Glomerular endothelial cell (primary cell): ENCODE data around the gene SMCO4. TPM values are rescaled to one million over a fixed set of nuclear protein-coding genes. Genes with fewer than 3 reads are reported as not detected.
"Not testable (repeated sequence)": the region's sequence is repeated elsewhere in the genome, so short reads cannot be mapped to it uniquely, and the experiment has no call there.

ENCODE experiments used
- DNase-seq: peaks from one replicate; pipeline ENCODE4 v3.0.0-alpha.2; 2011; ENCODE audit warnings: low read depth, low spot score; ENCODE audit errors: extremely low read depth
- total RNA-seq: library from RNA; depleted of rRNA; stranded (reverse); fragments of >200 nt; gene quantifications from 2 replicates; pipeline ENCODE4 v1.2.3, GENCODE V29; 2015

SMCO4 gene
- total RNA-seq, 1 donor from 2014 or later = 24.0 TPM

DNA sequence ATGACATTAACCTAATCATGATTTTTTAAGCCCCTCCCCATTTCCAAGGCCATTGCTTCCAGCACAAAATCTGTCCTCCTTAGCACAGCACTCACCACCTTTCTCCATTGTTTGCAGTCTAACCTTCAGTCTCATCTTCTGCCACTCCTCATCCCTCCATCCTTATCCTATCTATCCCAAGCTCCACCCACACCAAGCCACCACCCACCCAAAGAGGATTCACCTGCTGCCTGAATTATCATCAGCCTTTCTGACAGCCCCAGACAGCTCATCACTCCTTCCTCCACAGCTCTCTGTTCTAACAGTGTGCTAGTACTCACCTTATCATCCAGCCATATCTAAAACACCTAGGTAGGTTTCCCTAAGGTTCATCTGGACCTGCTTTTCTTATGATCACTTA is 20.7 kb upstream of the SMCO4 start:
- no peak for DNase-seq

DNA sequence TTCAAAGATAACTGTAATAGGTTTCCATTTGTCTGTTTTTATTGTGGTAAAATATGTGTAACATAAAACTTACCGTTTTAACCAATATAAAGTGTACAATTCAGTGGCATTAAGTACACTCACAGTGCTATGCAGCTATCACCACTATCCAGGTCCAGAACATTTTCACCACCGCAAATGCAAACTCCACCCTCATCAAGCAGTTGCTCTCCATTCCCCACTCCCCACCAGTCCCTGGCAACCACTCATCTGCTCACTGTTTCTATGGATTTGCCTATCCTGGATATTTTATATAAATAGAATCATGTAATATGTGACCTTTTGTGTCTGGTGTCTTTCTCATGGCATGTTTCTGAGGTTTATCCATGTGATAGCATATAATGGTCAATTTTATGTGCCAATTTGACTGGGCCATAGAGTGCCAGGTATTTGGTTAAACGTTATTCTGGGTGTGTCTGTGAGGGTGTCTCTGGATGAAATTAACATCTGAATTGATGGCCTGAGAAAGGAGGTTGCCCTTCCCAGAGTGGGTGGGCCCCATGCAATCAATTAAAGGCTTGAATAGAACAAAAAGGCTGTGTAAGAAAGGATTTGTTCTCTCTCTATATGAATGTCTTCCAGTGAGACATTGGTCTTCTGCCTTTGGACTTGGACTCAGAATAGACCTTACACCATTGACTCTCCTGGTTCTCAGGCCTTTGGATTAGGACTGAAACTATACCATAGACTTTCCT is 17.2 kb upstream of the SMCO4 start:
- DNase-seq = no peak

DNA sequence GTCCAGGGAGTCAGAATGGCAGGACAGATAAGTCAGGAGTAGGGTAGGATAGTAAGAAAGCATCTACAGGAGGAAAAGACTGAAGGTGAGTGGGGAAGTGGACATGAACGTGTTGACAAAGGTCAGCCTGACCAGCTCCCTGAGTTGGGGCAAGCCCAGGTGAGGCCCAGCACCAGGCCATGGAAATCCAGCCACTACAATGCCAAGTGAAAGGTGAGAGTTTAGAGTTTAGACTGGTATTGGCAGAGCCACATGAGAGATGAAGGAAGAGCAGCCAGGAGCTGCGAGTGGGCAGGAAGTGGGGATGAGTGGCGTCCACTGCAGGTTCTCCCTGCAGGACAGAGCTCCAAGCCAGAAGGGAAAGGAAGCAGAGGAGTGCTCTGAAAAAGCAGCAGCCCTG is 16.5 kb upstream of the SMCO4 start:
- no peak for DNase-seq

DNA sequence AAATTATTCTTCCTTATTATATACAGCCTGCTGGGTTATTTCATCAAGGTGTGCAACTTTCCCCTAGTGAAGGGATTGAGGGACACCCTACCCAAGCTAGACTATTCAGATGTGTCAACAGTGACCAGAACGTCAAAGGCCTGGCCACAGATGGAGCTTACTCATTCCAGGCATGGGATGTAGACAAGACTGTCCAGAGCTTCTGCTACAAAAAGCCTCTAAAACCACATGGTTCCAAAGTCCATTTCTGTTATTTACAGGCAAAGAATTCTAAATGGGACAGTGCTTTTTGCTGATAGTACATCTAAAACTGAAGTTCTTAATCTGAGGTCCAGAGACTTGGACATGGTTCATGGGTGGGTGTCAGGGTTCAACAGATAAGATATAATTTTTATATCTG is 9.7 kb upstream of the SMCO4 start:
- no peak for DNase-seq

DNA sequence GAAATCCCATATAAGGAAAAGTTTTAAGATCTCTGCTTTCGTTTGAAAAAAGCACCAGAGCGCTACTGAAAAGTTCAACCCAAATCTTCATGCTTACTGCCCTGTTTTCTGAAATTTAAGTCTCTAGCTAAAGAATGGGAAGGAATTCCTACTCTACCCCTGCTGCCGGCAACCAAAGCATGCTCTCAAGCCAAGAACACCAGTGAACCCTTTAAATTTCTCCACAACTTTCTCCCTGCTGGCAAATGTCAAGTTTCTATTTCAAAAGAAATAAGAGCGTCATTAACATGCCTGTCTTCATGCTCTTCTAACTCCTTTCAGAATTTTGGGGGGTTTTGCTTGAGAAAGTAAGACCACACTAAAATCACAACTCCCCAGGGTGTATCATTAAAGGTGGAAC is 6.8 kb upstream of the SMCO4 start:
- DNase-seq = no peak

DNA sequence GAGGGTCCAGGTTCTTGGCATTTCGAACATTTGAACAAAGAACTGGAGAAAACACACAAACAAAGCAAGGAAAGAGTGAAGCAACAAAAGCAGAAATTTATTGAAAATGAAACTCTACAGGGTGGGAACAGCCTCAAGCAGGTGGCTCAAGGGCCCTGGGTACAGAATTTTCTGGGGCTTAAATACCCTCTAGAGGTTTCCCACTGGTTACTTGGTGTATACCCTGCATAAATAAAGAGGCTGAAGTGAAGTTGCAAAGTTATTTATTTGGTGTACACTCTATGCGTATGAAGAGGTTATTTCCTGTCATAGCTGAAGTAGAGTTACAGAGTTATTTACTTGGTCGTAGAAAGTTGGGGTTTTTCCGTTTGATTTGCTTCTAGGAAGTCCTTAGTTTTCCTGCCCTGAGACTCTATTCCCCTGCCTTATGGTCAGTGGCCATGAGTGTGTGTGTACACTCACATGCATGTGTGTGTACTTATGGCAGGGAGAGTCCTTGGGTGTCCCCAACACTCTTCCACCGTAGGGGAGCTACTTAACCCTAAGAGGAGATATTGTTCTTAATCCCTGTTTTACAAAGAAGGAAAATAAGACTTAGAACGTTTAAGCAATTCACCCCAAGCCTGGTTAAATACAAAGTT is 5.6 kb upstream of the SMCO4 start:
- no peak for DNase-seq

DNA sequence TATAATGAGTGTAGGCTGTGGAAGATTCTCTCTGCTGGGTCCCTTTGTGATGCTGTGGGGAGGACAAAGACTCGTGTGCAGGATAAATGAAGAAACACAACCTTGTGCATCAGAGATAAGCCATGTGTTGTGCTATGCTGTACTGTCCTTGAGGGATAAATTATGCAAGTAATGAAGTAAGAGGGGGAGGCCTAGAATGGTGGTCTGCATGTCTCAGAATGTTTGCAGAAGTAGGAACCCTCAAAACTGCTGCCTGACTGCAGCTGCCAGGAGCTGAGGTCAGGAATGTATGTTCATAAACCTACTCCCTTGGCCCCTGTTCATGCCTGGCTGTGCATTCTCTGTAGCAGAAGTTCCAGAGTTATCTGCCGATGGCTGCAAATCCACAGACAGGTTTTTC is 4.6 kb upstream of the SMCO4 start:
- DNase-seq = no peak

DNA sequence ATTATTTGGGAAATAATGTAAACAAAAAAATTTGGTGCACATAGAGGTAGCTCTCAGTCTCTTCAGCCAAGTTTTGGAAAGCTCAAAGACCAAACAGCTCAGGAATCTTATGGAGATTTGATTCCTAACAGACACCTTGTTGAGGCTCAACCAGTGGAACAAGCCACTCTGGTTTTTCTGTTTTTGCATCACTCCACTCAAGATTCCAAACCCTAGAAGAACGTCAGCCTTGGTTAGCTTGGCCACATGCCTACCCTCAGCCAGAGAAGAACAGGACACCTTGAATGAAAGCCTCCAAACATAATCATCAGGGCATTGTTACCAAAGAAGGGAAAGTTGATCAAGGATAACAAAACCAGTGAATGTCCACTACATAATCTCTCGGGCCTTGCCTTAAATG is 3.8 kb upstream of the SMCO4 start:
- no peak for DNase-seq

DNA sequence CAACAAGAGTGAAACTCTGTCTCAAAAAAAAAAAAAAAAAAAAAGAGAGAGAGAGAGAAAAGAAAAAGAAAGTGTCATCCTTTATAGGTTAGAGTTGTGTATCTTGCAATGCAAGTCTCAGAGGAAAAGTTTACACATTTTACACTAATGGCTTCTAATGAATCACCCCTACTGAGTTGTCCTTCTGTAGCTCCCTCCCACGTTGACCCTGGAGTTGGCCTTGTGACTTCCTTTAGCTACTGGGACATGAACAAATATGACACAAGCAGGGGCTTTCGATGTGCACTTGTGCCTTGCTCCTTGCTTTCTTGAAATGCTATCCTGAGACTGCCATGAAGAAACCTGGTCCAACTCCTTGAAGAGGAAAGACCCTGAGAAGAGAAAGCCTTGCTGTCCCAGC is 2.4 kb upstream of the SMCO4 start:
- DNase-seq = no peak

DNA sequence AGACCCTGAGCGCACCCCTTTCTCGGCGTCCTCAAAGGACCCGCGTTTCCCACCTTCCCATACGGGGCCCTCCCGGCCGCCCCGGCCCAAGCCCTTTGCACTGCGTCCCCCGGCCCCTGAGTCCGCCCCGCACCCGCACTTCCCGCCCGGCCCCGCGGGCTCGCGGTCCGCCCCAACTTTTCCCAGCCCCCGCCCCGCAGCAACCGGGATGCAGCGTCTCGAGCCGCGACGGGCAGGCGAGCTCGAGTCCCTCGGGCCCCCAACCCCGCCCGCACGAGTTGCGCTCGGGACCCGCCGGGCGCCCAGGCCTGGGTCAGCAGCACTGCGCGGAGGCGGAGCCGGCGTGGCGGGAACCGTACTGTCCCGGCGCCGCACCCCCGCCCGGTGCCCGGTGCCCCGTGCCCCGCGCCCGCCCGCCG is 371 bp downstream of the SMCO4 start:
- DNase-seq = no peak

DNA sequence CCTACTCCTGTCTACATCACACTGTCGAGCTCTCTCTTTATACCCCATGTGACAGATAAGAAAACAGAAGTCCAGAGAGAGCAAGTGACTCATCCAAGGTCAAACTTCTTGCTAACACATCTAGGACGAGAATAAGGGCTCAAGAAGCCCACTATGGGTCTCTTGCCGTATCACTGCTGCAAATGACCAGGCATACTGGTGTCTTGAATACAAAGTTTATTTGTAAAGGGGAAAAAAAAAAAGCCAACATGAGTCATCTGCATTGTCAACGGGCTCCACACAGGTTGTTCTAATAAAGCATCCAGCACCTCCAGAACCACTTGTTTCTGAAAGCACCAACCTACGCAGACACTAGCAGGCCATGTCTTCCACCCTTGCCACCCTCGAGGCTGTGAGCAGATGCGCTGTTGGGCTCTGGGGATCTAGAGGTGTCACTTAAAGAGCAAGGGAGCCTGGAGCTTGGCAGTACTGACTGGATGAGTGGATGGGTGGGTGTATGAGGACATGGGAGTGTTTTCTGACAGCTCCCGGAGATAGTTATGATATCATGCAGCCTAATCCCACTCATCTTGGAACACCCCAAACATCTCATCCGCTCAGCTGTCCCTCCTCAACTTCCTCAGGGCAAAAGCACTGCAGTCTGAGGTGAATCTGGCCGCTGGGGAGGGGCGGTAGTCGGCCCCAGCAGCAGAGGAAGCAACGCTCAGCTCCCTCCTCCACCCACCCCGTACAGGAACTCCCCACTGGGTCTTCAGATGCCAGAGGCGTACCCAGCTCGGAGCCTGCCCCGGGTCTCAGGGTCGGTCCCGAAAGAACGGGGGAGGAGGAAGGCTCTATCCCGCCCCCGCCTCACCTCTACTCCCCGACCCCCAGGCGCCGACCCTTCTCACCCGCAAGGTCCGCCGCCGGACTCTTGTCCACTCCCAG is 1.0 kb downstream of the SMCO4 start:
- DNase-seq = peak; percentile 20

DNA sequence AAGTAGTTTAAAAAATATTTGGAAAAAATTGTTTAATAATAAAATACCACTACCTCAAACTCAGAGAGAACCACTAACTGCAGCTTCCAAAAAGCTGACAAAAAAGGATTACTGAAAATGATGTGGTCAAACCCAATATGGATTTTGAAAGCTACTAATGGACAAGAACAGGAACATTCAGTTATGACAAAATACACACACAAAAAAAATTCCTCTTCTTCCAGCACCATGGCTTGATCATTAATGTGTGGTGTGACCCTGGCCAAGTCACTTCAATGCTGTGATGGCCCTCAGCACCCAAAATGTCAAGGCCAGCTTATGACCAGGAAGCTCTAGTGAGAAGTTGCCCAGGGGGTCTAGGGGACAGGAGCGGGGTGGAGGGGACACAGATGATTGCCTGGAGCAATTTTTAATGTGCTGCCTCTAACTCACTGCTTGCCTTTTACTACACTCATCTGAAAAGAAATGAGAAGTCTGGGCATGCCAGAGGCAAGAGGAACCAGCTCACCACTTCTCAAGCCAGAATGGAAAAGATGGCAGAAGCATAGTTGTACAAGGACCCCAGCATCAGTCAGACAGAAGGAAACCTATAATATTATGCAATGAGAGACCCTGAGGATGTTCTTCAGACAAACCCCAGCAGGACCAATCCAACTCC is 2.2 kb downstream of the SMCO4 start:
- no peak for DNase-seq

DNA sequence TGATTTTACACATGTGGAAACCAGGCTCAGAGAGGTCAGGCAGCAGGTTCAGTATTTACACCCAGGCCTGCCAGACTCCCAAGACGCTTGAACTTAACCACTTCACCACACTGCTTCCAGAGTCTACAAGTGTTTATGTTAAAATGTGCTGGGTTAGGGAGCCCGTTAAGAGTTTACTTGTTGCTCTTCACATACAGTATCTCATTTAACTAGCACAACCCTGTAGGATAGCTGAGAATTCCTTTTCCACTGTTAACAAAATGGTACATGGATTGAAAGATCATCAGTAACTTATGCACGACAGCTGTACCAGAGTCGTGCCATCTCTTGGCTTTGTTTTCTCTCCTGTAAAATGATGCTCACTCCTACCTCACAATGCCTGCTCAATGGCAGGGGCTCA is 2.9 kb downstream of the SMCO4 start:
- no peak for DNase-seq

DNA sequence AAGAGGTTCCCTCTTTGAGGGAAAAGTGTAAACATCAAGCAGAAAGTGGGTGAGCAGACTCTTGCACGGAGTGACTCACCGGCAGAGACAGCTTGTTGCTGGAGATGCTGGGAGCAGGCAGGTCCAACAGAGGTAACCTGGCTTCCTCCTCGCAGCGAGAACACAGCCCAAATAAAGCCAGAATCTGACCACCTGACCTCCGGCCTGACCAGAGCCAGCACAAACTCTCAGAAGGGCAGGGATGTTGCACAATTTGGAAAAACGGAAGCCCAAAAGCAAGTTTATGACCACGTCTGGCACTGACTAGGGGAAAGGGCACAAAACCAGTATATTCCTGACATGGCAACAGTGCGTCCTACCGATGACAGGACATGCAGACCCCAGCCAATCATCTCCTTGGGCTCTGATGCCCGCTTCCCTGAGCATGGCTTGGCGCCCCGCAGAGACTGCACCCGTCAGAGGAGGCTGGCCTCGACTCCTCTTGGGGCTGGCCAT is 5.4 kb downstream of the SMCO4 start:
- no peak for DNase-seq

DNA sequence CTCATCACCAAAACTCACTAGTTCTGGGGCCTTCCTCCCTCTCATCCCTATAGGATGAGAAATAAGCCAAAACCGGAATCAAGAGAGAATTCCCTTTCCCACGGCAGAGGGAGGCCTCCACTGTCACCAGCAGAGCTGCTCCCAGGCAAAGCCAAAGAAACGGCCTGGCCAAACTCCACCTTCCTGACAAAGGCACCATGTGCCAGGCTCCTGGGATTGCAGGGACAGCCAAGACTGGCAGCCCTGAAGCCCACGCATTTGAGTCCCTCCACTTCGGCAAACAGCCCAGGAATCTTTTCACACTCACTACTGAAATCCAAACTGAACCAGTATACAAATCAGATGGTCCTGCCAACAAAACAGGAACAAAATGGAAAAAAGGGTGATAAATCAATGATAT is 6.1 kb downstream of the SMCO4 start:
- no peak for DNase-seq

DNA sequence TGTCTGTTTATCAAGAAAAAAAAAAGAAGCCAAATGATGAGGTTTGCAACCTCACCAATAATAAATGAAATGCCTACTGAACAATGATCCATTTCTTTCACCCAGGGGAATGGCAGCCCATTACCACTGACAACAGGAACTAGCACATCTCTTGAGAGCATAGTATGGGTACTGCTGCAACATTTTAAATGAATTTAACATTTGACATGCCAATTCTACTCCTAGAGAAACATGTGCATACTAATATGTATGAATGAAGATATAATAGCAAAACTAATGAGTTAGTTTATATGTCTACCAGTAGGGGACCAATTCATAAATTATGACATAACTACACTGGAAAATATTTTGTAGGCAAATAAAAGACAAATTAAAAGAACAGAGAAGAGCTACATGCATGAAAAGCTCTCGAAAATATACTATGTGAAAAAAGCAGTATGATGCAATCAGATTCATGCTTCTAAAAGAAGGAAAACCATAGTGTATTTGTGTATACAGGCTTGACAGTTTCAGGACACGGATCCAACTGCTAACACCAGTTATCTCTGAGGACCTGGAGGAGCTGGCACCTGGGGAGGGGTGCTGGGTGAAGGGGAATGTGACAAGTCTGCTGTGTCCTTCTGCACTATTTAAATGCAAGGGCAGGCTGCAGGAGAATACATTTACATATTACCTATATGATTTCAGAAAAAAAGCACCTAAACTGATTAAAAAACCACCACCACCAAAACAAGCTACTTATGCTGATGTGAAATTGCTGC is 6.9 kb downstream of the SMCO4 start:
- no peak for DNase-seq

DNA sequence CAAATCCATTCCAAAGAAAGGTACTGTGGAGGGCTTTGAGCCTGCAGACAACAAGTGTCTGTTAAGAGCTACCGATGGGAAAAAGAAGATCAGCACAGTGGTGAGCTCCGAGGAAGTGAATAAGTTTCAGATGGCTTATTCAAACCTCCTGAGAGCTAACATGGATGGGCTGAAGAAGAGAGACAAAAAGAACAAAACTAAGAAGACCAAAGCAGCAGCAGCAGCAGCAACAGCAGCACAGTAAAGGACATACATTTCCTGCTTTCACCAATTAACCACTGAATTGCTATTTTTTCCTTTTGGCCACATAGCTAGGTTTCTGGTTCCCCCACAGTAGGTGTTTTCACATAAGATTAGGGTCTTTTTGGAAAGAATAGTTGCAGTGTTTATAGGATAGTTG is 7.6 kb downstream of the SMCO4 start:
- not testable (repeated sequence) for DNase-seq

DNA sequence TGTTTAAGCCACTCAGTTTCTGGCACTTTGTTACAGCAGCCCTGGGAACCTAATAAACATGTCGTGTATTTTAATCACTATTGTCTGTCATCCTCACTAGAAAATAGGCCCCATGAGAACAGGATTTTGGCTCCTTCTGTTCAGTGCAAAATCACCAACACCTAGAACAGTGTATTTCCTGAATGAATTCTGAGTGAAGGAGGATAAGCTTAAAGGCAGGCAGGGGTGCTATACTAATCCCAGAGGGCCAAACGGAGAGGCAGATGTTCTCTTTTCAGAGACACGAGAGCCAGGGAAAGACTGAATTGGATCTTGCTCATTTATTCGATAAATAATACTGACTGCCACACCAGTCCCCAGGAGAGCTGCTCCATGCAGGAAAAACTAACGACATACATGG is 10.4 kb downstream of the SMCO4 start:
- no peak for DNase-seq

DNA sequence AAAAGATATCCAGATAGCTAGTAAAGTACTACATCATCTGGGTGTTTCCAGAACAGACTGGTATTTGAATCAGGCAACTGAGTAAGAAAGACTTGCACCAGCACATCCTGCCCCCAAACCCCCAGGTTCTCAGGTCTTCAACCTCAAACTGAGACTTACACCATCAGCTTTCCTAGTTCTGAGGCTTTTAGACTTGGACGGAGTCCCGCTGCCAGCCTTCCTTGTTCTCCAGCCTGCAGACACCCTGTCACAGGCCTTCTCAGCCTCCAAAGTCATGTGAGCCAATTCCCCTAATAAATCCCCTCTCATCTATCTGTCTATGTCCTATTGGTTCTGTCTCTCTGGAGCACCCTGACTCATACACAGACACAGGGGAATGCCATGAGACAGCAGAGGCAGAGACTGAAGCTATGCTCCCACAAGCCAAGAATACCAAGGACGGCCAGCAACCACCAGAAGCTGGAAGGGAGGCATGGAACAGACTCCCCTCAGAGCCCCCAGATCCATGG is 10.9 kb downstream of the SMCO4 start:
- DNase-seq = no peak

DNA sequence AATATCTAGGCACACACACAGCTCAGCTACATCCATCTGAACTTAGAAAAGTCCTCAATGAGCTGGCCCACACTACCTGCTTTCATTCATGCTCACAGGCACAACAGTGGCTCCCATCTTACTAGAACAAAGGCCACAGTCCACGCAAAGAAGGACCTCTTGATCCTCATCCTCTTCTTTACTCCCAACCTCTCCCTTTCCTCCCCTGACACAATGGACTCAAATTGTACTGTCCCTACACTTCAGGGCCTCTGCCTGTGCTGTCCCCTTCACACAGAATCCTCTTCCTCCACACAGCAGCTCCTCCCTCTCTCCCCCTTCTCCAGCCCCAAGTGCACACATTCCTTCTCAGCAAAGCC is 12.7 kb downstream of the SMCO4 start:
- no peak for DNase-seq
